DMS 273 treated with DMSO at 0.1 percent for 48 hours (cell line): ENCODE data around the gene MLH1.

ENCODE experiments used
- DNase-seq: peaks from one replicate; lab custom pipeline; 2025; lab: John Stamatoyannopoulos, UW

The MLH1 gene

GRCh38 chr3:36981006-36981405, 12.3 kb upstream of the MLH1 start:
- no peak for DNase-seq

DNA sequence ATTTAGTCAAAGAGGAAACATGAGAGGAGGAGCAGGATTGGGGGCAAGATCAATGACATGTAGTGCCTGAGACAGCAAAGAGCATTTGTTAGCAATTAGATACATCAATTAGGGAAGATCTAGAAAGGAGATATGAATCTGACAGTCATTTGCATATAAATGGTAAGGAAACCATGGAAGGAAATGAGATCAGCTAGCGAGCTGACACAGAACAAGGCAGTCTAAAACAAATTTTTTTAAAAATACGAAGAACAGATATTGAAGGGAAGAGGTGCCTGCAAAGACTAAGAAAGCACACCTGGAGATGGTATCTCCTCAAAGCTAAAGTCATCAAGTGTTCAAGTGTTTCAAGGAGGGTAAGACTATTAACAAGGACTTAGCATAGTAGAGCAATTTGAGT, 5.0 kb upstream of the MLH1 start:
- no peak for DNase-seq

DNA sequence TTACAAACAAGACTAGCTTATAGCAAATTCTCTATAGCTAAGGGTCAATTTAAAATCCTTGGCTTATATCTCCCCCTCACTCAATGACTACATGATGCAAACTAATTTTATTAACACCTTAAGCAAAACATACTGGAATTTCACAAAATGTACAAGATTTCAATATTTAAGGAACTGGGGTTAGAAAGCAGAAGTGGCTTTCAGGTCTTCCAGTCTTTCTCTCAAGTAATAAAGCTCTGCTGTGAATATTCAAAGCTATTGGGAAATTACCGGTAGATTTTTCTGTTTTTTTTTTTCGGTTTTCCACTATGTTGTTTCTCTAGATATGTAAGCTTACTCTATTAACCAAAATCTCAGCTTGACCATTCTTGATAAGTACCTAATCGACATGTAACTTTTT, 4.3 kb upstream of the MLH1 start:
- no peak for DNase-seq

DNA sequence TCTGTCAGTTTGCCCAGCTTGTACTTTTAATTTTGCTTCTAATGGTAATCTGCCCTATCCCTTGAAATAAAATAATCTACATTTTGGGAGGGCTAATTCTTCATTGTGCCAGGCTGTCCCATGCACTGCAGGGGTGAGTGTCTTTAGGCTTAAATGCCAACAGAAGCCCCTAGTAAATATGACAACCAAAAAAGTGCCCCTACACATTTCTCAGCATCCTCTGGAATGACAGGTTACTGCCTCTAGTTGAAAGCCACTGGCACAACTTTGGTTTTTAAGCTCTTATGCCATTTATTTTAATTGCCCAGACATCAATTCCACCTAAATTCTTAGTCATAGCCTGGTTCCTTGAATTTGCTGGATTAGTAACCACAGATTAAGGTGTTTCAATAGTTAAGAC, 3.8 kb upstream of the MLH1 start:
- no peak for DNase-seq

GRCh38 chr3:36991147-36991546, 2.2 kb upstream of the MLH1 start:
- DNase-seq, result no peak

DNA sequence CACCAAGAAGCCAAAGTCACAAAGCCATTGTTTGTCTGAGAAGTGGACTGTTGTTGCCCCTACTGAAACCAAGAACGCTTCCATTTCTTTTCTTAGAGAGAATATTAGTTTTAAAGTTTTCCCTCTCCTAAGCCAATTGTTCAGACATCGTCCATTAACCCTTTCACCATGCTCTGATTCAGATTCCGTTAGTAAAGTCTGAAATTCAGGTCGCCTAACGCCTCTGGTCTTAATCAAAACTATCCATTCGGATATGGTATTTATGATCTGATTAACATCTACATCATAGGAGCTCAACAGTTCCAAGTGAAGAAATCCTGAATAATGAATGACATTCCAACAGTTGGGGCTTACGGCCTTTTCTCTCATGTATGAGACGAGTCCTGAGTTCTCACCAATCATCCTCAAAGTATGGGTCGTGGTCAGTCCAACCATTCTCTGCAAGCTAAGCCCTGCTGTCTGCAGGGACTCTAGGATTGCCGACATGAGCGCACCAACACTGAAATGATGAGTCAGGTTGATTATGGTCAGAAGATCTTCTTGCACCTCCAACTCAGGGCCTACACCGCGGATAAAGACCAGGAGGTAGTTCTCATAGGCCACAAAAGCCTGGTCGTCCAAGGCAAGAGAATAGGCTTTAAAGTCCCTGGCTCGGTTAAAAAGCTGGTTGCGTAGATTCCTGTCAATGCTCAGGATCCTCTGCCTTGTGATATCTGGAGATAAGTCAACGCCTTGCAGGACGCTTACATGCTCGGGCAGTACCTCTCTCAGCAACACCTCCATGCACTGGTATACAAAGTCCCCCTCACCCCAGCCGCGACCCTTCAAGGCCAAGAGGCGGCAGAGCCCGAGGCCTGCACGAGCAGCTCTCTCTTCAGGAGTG, 1.2 kb upstream of the MLH1 start:
- no peak for DNase-seq

DNA sequence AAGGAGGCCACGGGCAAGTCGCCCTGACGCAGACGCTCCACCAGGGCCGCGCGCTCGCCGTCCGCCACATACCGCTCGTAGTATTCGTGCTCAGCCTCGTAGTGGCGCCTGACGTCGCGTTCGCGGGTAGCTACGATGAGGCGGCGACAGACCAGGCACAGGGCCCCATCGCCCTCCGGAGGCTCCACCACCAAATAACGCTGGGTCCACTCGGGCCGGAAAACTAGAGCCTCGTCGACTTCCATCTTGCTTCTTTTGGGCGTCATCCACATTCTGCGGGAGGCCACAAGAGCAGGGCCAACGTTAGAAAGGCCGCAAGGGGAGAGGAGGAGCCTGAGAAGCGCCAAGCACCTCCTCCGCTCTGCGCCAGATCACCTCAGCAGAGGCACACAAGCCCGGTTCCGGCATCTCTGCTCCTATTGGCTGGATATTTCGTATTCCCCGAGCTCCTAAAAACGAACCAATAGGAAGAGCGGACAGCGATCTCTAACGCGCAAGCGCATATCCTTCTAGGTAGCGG, 452 bp upstream of the MLH1 start, which contains the start of gene EPM2AIP1:
Gene EPM2AIP1 (minus strand): TSS at position 326 of the 520 bp plus-strand sequence. CDS start 54 bp downstream, at position 272.
- no peak for DNase-seq

DNA sequence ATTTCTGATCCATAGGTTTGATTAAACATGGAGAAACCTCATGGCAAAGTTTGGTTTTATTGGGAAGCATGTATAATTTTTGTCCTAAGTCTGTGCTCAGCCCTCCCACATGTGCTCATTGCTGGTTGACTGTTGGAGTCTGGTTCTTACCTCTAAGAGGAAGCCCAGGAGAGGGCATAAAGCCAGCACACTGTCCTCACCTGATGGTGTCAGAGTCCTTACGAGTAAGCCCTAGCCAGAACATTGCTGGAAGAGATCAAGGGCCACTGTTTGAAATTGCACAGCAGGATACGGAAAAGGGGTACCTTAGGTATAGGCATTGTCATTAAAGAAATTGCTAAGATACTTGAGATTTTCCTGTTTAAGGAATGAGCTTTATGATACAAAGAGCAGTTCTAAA, 21.3 kb downstream of the MLH1 start:
- DNase-seq, result no peak

DNA sequence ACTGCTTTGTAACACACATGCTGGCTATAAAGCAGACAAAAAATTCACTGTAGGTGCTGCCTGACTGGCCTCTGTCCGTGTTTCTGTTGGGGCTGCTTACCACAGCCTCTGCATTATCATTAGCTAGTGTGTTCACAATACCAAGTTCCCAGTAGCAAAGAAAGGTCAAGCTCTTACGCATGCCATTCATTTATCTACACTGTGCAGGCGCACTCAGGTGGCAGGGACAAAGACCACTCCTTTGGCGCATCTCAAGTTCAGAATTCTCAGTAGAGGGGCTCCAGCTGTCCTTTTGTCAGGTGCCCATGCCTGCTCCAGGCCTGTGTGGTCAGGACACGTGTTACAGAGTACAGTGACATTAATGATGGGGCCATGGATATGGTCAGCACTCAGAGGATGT, 22.3 kb downstream of the MLH1 start:
- no peak for DNase-seq

- DNase-seq, result no peak
These were observed 23.6 kb downstream of the MLH1 start for GRCh38 chr3:37016903-37017302.

- no peak for DNase-seq
These were observed 24.4 kb downstream of the MLH1 start for GRCh38 chr3:37017683-37018082.

GRCh38 chr3:37024092-37024491, 30.8 kb downstream of the MLH1 start:
- no peak for DNase-seq

GRCh38 chr3:37024820-37025405, 31.6 kb downstream of the MLH1 start:
- no peak for DNase-seq

GRCh38 chr3:37025561-37026335, 32.4 kb downstream of the MLH1 start:
- no peak for DNase-seq

DNA sequence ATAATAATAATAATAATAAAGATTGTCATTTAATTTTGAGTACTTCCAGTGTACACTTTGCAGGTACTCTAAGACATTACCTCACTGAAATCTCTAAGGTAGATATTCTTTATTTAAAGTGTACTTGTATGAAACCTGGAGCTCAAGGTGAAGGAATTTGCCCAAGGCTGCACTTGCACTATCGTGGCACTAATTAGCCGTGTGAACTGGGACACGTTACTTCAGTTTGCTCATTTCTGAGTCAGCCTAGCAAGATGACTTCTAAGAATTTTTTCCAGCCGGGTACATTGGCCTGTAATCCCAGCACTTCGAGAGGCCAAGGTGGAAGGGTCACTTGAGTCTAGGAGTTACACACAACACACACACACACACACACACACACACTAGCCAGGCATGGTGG, 33.5 kb downstream of the MLH1 start:
- no peak for DNase-seq

GRCh38 chr3:37028329-37028728, 35.0 kb downstream of the MLH1 start:
- DNase-seq, result no peak

GRCh38 chr3:37029111-37029510, 35.8 kb downstream of the MLH1 start:
- no peak for DNase-seq

DNA sequence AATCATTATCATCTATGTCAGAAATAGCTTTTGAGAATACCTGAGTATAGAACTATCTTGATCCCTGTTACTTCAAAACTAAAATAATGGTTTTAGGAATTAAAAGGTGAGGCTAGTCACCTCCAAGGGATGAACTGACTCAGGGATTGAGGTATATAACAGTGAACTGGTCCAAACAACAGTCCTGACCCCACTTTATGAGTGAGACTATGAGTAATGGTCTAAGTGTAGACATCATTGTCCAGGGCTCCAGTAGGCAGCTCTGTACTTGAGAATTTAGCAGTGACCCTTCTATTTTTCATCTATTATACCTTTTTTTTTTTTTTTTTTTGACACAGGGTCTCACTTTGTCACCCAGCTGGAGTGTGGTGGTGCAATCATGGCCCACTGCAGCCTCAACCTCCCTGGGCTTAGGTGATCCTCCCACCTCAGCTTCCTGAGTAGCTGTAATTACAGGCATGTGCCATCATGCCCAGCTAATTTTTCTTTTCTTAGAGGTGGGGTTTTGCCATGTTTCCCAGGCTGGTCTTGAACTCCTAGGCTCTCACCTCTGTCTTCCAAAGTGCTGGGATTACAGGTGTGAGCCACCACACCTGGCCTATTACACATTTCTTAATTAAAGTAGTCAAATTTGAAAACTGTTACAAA, 36.3 kb downstream of the MLH1 start:
- DNase-seq, result no peak

DNA sequence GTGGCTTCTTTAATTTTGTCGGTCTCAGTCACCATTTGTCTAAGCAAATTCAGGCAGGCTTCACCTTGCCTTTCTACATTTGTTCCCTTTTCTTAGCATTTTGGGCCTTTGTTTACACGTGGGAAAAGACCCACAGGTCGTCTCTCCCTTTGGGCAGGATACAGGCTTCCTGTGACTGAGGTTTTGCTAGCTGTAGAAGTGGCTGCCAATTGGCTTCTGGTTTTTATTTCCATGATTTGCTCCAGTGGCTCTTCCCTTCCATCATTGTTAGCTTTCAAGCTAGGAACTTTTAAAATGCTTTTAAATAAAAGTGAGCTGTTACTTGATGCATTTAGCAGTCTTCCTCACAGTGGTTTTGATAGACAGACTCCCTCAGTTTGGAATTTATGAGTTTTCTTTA, 37.3 kb downstream of the MLH1 start:
- no peak for DNase-seq

DNA sequence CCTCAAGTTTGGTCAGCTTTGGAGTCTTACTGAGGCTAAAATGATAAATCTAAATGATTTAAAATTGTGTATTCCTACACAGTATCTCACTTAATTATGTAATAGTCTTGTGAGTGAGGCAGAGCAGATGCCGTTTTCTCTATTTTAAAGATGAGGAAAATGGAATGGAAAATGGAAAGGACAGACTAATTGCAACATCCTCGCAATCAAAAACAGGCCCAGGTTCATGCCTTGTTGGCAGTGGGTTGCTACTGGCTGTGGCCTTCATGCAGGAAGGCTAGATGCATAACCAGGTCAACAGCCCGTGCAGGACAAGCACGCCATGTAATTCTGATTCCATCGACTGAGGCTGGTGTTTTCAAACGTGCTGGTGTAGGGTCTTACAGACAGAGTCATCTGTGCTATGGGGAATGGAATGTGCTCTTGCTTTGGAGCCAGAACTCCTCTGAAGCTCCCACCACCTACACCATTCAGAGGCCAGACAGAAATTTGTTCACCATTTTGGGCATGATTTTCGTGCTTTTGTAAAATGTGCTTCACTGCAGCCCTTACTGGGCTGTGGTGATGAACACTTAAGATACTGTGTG, 37.9 kb downstream of the MLH1 start:
- no peak for DNase-seq

- no peak for DNase-seq
These were observed 39.6 kb downstream of the MLH1 start for GRCh38 chr3:37032961-37033360.

- DNase-seq, result no peak
These were observed 44.0 kb downstream of the MLH1 start for GRCh38 chr3:37037352-37037751.
